GM21381 (cell line): ENCODE results near the gene NDUFB5.
A peak's percentile ranks its signal among the peaks of the same experiment; 100 is the strongest.
"Not testable (repeated sequence)": the region's sequence is repeated elsewhere in the genome, so short reads cannot be mapped to it uniquely, and the experiment has no call there.

Source experiments
- ATAC-seq: cut with Tn5 transposase; IDR thresholded peaks from one replicate; pipeline ENCODE4 v1.9.1; 2021; ENCODE audit warnings: mild to moderate bottlenecking, moderate library complexity; ENCODE audit not compliant: unreplicated experiment

NDUFB5 gene

GRCh38 chr3:179630753-179631451 is 26.3 kb downstream of the NDUFB5 start:
- no peak for ATAC-seq

GRCh38 chr3:179640469-179640868 is 35.9 kb downstream of the NDUFB5 start:
- ATAC-seq = no peak

- no peak for ATAC-seq
Measured at GRCh38 chr3:179642871-179643270, 38.3 kb downstream of the NDUFB5 start.

- not testable (repeated sequence) for ATAC-seq
Measured at GRCh38 chr3:179643837-179644236, 39.2 kb downstream of the NDUFB5 start.

GRCh38 chr3:179646177-179646576 is 41.6 kb downstream of the NDUFB5 start:
- no peak for ATAC-seq

GRCh38 chr3:179651687-179652446 is 47.3 kb downstream of the NDUFB5 start:
- ATAC-seq = no peak

GRCh38 chr3:179652447-179653095 is 48.0 kb downstream of the NDUFB5 start, which contains the start of gene USP13:
TSS of gene USP13 (plus strand) at chr3:179653040. CDS start at chr3:179653226, 186 bp downstream.
- ATAC-seq = peak; percentile 66

- ATAC-seq = peak; percentile 51
Measured at GRCh38 chr3:179653096-179653797, 48.7 kb downstream of the NDUFB5 start.

- no peak for ATAC-seq
Measured at GRCh38 chr3:179655236-179655635, 50.6 kb downstream of the NDUFB5 start.

- ATAC-seq = no peak
Measured at GRCh38 chr3:179658606-179659005, 54.0 kb downstream of the NDUFB5 start.

- no peak for ATAC-seq
Measured at GRCh38 chr3:179660872-179661271, 56.3 kb downstream of the NDUFB5 start.

GRCh38 chr3:179661777-179662176 is 57.2 kb downstream of the NDUFB5 start:
- ATAC-seq = no peak

- ATAC-seq = no peak
Measured at GRCh38 chr3:179663093-179663492, 58.5 kb downstream of the NDUFB5 start.

- ATAC-seq = no peak
Measured at GRCh38 chr3:179666030-179666429, 61.4 kb downstream of the NDUFB5 start.

GRCh38 chr3:179666436-179667035 is 61.9 kb downstream of the NDUFB5 start:
- no peak for ATAC-seq

GRCh38 chr3:179668429-179668828 is 63.8 kb downstream of the NDUFB5 start:
- ATAC-seq = no peak

- ATAC-seq = no peak
Measured at GRCh38 chr3:179670311-179670710, 65.7 kb downstream of the NDUFB5 start.

GRCh38 chr3:179671309-179671708 is 66.7 kb downstream of the NDUFB5 start:
- ATAC-seq = no peak

GRCh38 chr3:179671747-179672242 is 67.2 kb downstream of the NDUFB5 start:
- no peak for ATAC-seq

- ATAC-seq = no peak
Measured at GRCh38 chr3:179672918-179673317, 68.3 kb downstream of the NDUFB5 start.
